ENCODE measurements around the gene EMX2. TPM values are rescaled to one million over a fixed set of nuclear protein-coding genes. Genes with fewer than 3 reads are reported as not detected.

Gene EMX2
- total and polyA plus RNA-seq, 2 of the 13 experiments (the other 11 are each of a cell fraction or from before 2014, with no cell fraction given), result not detected

DNA sequence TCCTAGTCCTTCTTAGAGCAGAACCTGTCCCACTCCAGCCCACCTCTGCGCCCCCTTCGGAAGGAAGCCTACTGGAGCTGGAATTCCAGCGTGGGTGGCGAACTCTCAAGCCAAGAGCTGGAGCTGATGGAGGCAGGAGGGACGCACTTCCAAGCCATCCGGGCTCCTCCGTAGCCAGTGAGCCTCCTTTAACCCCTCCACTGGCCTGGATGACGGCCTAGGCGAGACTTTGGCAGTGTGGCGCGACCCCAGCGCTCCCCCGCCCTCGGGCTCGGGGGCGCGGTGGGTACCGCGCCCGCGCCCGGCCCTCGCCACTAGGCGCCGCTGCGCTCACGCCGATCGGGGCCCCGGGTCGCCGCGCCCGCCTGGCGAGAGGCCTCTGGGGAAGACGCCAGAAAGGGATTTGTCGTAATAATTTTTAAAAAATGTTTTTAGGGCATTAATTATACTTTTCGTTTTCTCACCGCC is 5.1 kb upstream of the EMX2 start (continued):
- TF ChIP-seq, protein P1, sequence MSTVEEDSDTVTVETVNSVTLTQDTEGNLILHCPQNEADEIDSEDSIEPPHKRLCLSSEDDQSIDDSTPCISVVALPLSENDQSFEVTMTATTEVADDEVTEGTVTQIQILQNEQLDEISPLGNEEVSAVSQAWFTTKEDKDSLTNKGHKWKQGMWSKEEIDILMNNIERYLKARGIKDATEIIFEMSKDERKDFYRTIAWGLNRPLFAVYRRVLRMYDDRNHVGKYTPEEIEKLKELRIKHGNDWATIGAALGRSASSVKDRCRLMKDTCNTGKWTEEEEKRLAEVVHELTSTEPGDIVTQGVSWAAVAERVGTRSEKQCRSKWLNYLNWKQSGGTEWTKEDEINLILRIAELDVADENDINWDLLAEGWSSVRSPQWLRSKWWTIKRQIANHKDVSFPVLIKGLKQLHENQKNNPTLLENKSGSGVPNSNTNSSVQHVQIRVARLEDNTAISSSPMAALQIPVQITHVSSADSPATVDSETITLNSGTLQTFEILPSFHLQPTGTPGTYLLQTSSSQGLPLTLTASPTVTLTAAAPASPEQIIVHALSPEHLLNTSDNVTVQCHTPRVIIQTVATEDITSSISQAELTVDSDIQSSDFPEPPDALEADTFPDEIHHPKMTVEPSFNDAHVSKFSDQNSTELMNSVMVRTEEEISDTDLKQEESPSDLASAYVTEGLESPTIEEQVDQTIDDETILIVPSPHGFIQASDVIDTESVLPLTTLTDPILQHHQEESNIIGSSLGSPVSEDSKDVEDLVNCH (CRISPR knock-in tag; IDR thresholded peaks at IDR 0.05), result no peak
- TF ChIP-seq BCL6 (CRISPR knock-in tag; IDR thresholded peaks at IDR 0.05) (no peak), NONO (IDR thresholded peaks at IDR 0.05) (no peak), NONO (CRISPR knock-in tag; conservative IDR thresholded peaks at IDR 0.05) (no peak)
- TF ChIP-seq, protein P2, sequence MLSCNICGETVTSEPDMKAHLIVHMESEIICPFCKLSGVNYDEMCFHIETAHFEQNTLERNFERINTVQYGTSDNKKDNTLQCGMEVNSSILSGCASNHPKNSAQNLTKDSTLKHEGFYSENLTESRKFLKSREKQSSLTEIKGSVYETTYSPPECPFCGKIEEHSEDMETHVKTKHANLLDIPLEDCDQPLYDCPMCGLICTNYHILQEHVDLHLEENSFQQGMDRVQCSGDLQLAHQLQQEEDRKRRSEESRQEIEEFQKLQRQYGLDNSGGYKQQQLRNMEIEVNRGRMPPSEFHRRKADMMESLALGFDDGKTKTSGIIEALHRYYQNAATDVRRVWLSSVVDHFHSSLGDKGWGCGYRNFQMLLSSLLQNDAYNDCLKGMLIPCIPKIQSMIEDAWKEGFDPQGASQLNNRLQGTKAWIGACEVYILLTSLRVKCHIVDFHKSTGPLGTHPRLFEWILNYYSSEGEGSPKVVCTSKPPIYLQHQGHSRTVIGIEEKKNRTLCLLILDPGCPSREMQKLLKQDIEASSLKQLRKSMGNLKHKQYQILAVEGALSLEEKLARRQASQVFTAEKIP (CRISPR knock-in tag; IDR thresholded peaks at IDR 0.05; ENCODE audit: borderline replicate concordance), result no peak
- TF ChIP-seq, protein P3, sequence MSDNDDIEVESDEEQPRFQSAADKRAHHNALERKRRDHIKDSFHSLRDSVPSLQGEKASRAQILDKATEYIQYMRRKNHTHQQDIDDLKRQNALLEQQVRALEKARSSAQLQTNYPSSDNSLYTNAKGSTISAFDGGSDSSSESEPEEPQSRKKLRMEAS (IDR thresholded peaks at IDR 0.05), result peak; percentile 28; the same call in 1 of the 2 replicates
- TF ChIP-seq, protein P4, sequence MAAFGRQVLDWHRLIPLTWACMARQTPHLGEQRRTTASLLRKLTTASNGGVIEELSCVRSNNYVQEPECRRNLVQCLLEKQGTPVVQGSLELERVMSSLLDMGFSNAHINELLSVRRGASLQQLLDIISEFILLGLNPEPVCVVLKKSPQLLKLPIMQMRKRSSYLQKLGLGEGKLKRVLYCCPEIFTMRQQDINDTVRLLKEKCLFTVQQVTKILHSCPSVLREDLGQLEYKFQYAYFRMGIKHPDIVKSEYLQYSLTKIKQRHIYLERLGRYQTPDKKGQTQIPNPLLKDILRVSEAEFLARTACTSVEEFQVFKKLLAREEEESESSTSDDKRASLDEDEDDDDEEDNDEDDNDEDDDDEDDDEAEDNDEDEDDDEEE (CRISPR knock-in tag; IDR thresholded peaks at IDR 0.05), result no peak
